Embryonic facial prominence (tissue), 1 donor: ENCODE measurements around the gene ZNF654.
A peak's percentile ranks its signal among the peaks of the same experiment; 100 is the strongest.
"Not testable (repeated sequence)": the region's sequence is repeated elsewhere in the genome, so short reads cannot be mapped to it uniquely, and the experiment has no call there.

Experiments used
- DNase-seq: peaks from one replicate; pipeline ENCODE4 v3.0.0-alpha.2; 2016; ENCODE audit errors: extremely low spot score

The ZNF654 gene

GRCh38 chr3:88058581-88059379 lies at the start of gene ZNF654, which contains the start of gene CGGBP1:
Gene ZNF654 (plus strand): TSS chr3:88059255. CDS start chr3:88059320, 65 bp downstream.
Gene CGGBP1 (minus strand): TSS chr3:88059005. CDS start chr3:88055976, 3,029 bp downstream.
- peak; percentile 99 for DNase-seq

GRCh38 chr3:88010810-88011209 lies 48.2 kb upstream of the ZNF654 start:
- no peak for DNase-seq

- DNase-seq: no peak
Measured at GRCh38 chr3:88013592-88013991, 45.5 kb upstream of the ZNF654 start.

- DNase-seq: not testable (repeated sequence)
Measured at GRCh38 chr3:88015656-88016055, 43.4 kb upstream of the ZNF654 start.

- peak; percentile 36 for DNase-seq
Measured at GRCh38 chr3:88019024-88019423, 40.0 kb upstream of the ZNF654 start.

GRCh38 chr3:88025001-88025552 lies 34.0 kb upstream of the ZNF654 start:
- no peak for DNase-seq

- DNase-seq: no peak
Measured at GRCh38 chr3:88028876-88029275, 30.2 kb upstream of the ZNF654 start.

- DNase-seq: no peak
Measured at GRCh38 chr3:88030210-88030609, 28.8 kb upstream of the ZNF654 start.

GRCh38 chr3:88031642-88032077 lies 27.4 kb upstream of the ZNF654 start:
- DNase-seq: no peak

- no peak for DNase-seq
Measured at GRCh38 chr3:88032245-88032644, 26.8 kb upstream of the ZNF654 start.

- no peak for DNase-seq
Measured at GRCh38 chr3:88033079-88033478, 26.0 kb upstream of the ZNF654 start.

GRCh38 chr3:88033808-88034207 lies 25.2 kb upstream of the ZNF654 start:
- no peak for DNase-seq

- DNase-seq: no peak
Measured at GRCh38 chr3:88034491-88035275, 24.4 kb upstream of the ZNF654 start.

GRCh38 chr3:88036221-88036620 lies 22.8 kb upstream of the ZNF654 start:
- DNase-seq: no peak

- no peak for DNase-seq
Measured at GRCh38 chr3:88038566-88038965, 20.5 kb upstream of the ZNF654 start.

- DNase-seq: no peak
Measured at GRCh38 chr3:88040529-88040928, 18.5 kb upstream of the ZNF654 start.

- DNase-seq: no peak
Measured at GRCh38 chr3:88041005-88041404, 18.1 kb upstream of the ZNF654 start.

- DNase-seq: no peak
Measured at GRCh38 chr3:88044411-88044810, 14.6 kb upstream of the ZNF654 start.

- no peak for DNase-seq
Measured at GRCh38 chr3:88046766-88047165, 12.3 kb upstream of the ZNF654 start.

GRCh38 chr3:88057630-88058305 lies 1.3 kb upstream of the ZNF654 start:
- DNase-seq: peak; percentile 14

- no peak for DNase-seq
Measured at GRCh38 chr3:88058306-88058580, 812 bp upstream of the ZNF654 start.
